CD14-positive monocyte (primary cell): ENCODE measurements around the gene ENPP4. TPM values are rescaled to one million over a fixed set of nuclear protein-coding genes. Genes with fewer than 3 reads are reported as not detected.
"Not testable (repeated sequence)": the region's sequence is repeated elsewhere in the genome, so short reads cannot be mapped to it uniquely, and the experiment has no call there.

Experiments used
- DNase-seq, 3 donors: peaks; one replicate each; pipeline ENCODE4 v3.0.0-alpha.2; 2011 to 2022
- H2AFZ ChIP-seq: 2 replicates; pipeline ENCODE4 v1.6.0; 2012; ENCODE audit warnings: mild to moderate bottlenecking, low read depth, low read length, inconsistent platforms; ENCODE audit not compliant: insufficient read depth, poor library complexity, severe bottlenecking
- H3K27ac ChIP-seq, 2 donors: 1 replicate in 1 of 2; 2 replicates in 1 of 2; pipeline ENCODE4 v1.5.1; 2012 to 2013; ENCODE audit warnings: low read length in 2 of 2, control low read depth in 1 of 2, inconsistent platforms in 1 of 2, low read depth in 1 of 2, mild to moderate bottlenecking in 1 of 2
- H3K27me3 ChIP-seq, 2 donors: one replicate each; pipeline versions ENCODE4 v1.6.0 to v1.6.1; 2011 to 2013; ENCODE audit warnings: low read length in 2 of 2; ENCODE audit not compliant: control insufficient read depth in 2 of 2, insufficient read depth in 2 of 2
- H3K36me3 ChIP-seq, 2 donors: replicated peaks in 1 of 2; 1 replicate in 1 of 2; 2 replicates in 1 of 2; pipeline versions ENCODE4 v1.5.1 to v1.6.1; 2012 to 2013; ENCODE audit warnings: low read length in 2 of 2, control low read depth in 1 of 2, inconsistent platforms in 1 of 2, mild to moderate bottlenecking in 1 of 2; ENCODE audit not compliant: insufficient read depth in 2 of 2, control insufficient read depth in 1 of 2
- H3K4me1 ChIP-seq, 2 donors: 1 replicate in 1 of 2; 2 replicates in 1 of 2; pipeline versions ENCODE4 v1.5.1 to v1.6.1; 2012 to 2013; ENCODE audit warnings: low read length in 2 of 2, control low read depth in 1 of 2, inconsistent platforms in 1 of 2, mild to moderate bottlenecking in 1 of 2, moderate library complexity in 1 of 2; ENCODE audit not compliant: insufficient read depth in 2 of 2, control insufficient read depth in 1 of 2
- H3K4me2 ChIP-seq: replicated peaks from 2 replicates; pipeline ENCODE3; 2012; ENCODE audit warnings: low read length, moderate library complexity, mild to moderate bottlenecking; ENCODE audit not compliant: poor library complexity, severe bottlenecking; ENCODE audit errors: extremely low read depth
- H3K4me3 ChIP-seq, 3 experiments: fragments of 200-600 bp in 1 of 3; sonication (generic) in 1 of 3; replicated peaks in 1 of 3; 1 replicate in 2 of 3; 2 replicates in 1 of 3; pipeline ENCODE4 v1.5.1; 2011 to 2013; ENCODE audit warnings: low read length in 3 of 3, mild to moderate bottlenecking in 3 of 3, control low read depth in 2 of 3, low read depth in 2 of 3, inconsistent platforms in 1 of 3, moderate library complexity in 1 of 3
- H3K79me2 ChIP-seq: 2 replicates; pipeline ENCODE4 v1.6.0; 2012; ENCODE audit warnings: mild to moderate bottlenecking, control low read depth, inconsistent platforms, low read length, moderate library complexity; ENCODE audit not compliant: insufficient read depth
- H3K9ac ChIP-seq: 2 replicates; pipeline ENCODE4 v1.6.0; 2017; ENCODE audit warnings: low read length, mild to moderate bottlenecking; ENCODE audit not compliant: insufficient read depth, poor library complexity, severe bottlenecking
- H3K9me3 ChIP-seq, 2 donors: replicated peaks in 1 of 2; 1 replicate in 1 of 2; 2 replicates in 1 of 2; pipeline versions ENCODE4 v1.5.1 to v1.6.1; 2012 to 2013; ENCODE audit warnings: low read length in 2 of 2, control low read depth in 1 of 2; ENCODE audit not compliant: control insufficient read depth in 1 of 2, insufficient read depth in 1 of 2
- H4K20me1 ChIP-seq: 2 replicates; pipeline ENCODE4 v1.6.0; 2012; ENCODE audit warnings: mild to moderate bottlenecking, low read length, control low read depth, moderate library complexity; ENCODE audit not compliant: insufficient read depth
- H3K27ac Mint-ChIP-seq, 7 donors: one replicate each; pipeline ENCODE4 v1.8.0; 2020; ENCODE audit warnings: mild to moderate bottlenecking in 7 of 7, mixed read lengths in 7 of 7, moderate library complexity in 6 of 7, inconsistent platforms in 2 of 7
- H3K27me3 Mint-ChIP-seq, 3 donors: one replicate each; pipeline ENCODE4 v1.8.0; 2021 to 2022; ENCODE audit warnings: low read depth in 3 of 3, mild to moderate bottlenecking in 3 of 3, mixed read lengths in 3 of 3, moderate library complexity in 3 of 3, inconsistent platforms in 1 of 3
- H3K36me3 Mint-ChIP-seq, 2 donors: one replicate each; pipeline ENCODE4 v1.8.0; 2020; ENCODE audit warnings: mixed read lengths in 2 of 2, inconsistent platforms in 1 of 2, mild to moderate bottlenecking in 1 of 2
- H3K4me1 Mint-ChIP-seq: one replicate; pipeline ENCODE4 v1.8.0; 2020; ENCODE audit warnings: mild to moderate bottlenecking, mixed read lengths
- H3K4me3 Mint-ChIP-seq, 2 donors: one replicate each; pipeline ENCODE4 v1.8.0; 2020; ENCODE audit warnings: mild to moderate bottlenecking in 2 of 2, mixed read lengths in 2 of 2, moderate library complexity in 1 of 2
- H3K9me3 Mint-ChIP-seq, 7 donors: one replicate each; pipeline ENCODE4 v1.8.0; 2020 to 2022; ENCODE audit warnings: mixed read lengths in 7 of 7, mild to moderate bottlenecking in 6 of 7, moderate library complexity in 6 of 7, inconsistent platforms in 2 of 7
- WGBS: methylation state at CpG from one replicate; pipeline ENCODE4 v1.1.5; 2013; ENCODE audit warnings: missing lambda C conversion rate; ENCODE audit not compliant: insufficient coverage; 5-methylcytosine and 5-hydroxymethylcytosine counted together
- intact Hi-C, 2 donors: fragments of 100-400 bp; cut with micrococcal nuclease; formaldehyde crosslinking; loops; one replicate each; pipeline versions ENCODE4 v1.15.0 to v1.15.1; 2023
- polyA plus RNA-seq, 3 donors: library from polyadenylated mRNA; depleted of rRNA in 1 of 3; unstranded in 2 of 3; stranded (reverse) in 1 of 3; fragments of 300-500 nt in 2 of 3; fragments of >200 nt in 1 of 3; fragmentation: Illumina TruSeq in 2 of 3; gene quantifications; 1 replicate in 2 of 3; 2 replicates in 1 of 3; pipeline ENCODE4 v1.2.3, GENCODE V29; 2012 to 2021
- TF ChIP-seq, protein P1 (sequence below): fragments of 200-600 bp; IDR thresholded peaks from one replicate; pipeline ENCODE4 v1.8.0; 2022; ENCODE audit warnings: antibody characterized with exemption, mild to moderate bottlenecking

Gene ENPP4
- polyA plus RNA-seq, 3 donors, result 1.1 to 1.7 (median 1.3) TPM

DNA sequence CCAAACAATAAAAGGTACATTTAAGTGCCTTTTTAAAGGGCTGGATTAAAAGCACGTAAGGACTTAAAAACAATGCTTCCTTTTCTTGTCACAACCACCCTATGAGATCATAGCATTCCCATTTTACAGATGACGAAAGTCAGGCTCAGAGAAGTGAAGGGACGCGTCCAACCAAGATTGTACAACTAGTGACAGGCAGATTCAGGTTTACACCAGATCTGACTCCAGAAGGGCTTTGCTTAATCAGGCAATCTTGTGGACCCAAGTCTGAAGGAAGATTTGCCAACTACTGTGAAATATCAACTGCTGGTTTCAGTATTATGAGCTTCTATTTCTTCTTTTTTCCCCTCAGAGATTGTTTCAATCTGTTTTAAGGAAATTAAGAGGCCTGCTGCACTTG, 877 bp downstream of the ENPP4 start:
- Mint-ChIP-seq H3K4me1 (peaks cover 45% of the 10 kb centered on the region), H3K9me3 (no peaks in the 10 kb centered on the region), H3K27me3 (peaks cover 0 to 3% (median 1%) of the 10 kb centered on the region in 3 donors), H3K36me3 (no peaks in the 10 kb centered on the region), H3K4me3 (peak overlapping the region; percentile 89 to 94), H3K27ac (peak overlapping the region in 6 of 7 donors; percentile 21 to 81 (median 75))
- Histone ChIP-seq H3K9me3 (no peaks in the 10 kb centered on the region), H3K27ac (peak overlapping the region; percentile 61 to 68), H3K36me3 (no peaks in the 10 kb centered on the region), H2AFZ (peak overlapping the region; percentile 91), H4K20me1 (no peaks in the 10 kb centered on the region), H3K4me2 (peak overlapping the region; percentile 98), H3K4me3 (peak overlapping the region; percentile 80 to 97 (median 86)), H3K79me2 (peaks cover 20% of the 10 kb centered on the region), H3K9ac (peak overlapping the region; percentile 76), H3K4me1 (peaks cover 31 to 36% of the 10 kb centered on the region in 2 donors), H3K27me3 (no peaks in the 10 kb centered on the region)
- intact Hi-C loops, result no loop called here
- WGBS, result 6% methylated on average over 3 of the region's 4 CpGs
- DNase-seq, result peak; percentile 32 to 63 (median 51)
- TF ChIP-seq, protein P1, sequence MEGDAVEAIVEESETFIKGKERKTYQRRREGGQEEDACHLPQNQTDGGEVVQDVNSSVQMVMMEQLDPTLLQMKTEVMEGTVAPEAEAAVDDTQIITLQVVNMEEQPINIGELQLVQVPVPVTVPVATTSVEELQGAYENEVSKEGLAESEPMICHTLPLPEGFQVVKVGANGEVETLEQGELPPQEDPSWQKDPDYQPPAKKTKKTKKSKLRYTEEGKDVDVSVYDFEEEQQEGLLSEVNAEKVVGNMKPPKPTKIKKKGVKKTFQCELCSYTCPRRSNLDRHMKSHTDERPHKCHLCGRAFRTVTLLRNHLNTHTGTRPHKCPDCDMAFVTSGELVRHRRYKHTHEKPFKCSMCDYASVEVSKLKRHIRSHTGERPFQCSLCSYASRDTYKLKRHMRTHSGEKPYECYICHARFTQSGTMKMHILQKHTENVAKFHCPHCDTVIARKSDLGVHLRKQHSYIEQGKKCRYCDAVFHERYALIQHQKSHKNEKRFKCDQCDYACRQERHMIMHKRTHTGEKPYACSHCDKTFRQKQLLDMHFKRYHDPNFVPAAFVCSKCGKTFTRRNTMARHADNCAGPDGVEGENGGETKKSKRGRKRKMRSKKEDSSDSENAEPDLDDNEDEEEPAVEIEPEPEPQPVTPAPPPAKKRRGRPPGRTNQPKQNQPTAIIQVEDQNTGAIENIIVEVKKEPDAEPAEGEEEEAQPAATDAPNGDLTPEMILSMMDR, result no peak

DNA sequence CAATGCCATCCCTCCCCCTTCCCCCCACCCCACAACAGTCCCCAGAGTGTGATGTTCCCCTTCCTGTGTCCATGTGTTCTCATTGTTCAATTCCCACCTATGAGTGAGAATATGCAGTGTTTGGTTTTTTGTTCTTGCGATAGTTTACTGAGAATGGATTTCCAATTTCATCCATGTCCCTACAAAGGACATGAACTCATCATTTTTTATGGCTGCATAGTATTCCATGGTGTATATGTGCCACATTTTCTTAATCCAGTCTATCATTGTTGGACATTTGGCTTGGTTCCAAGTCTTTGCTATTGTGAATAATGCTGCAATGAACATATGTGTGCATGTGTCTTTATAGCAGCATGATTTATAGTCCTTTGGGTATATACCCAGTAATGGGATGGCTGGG, 1.5 kb downstream of the ENPP4 start:
- H2AFZ ChIP-seq, H3K36me3 Mint-ChIP-seq, H3K36me3 ChIP-seq, DNase-seq, H4K20me1 ChIP-seq, H3K4me3 ChIP-seq, H3K4me2 ChIP-seq, H3K9ac ChIP-seq, H3K27ac Mint-ChIP-seq, H3K27ac ChIP-seq, H3K9me3 Mint-ChIP-seq, H3K27me3 ChIP-seq, H3K27me3 Mint-ChIP-seq, H3K9me3 ChIP-seq, intact Hi-C loops, H3K4me3 Mint-ChIP-seq: not testable (repeated sequence)
- peaks cover 45% of the 10 kb centered on the region for H3K4me1 Mint-ChIP-seq
- H3K79me2 ChIP-seq, result peaks cover 26% of the 10 kb centered on the region
- peaks cover 31 to 36% of the 10 kb centered on the region in 2 donors for H3K4me1 ChIP-seq
- WGBS, result no CpG with 5 or more reads among the region's 1 CpG
